Measurements from ENCODE around the gene GSK3B.
"Not testable (repeated sequence)": the region's sequence is repeated elsewhere in the genome, so short reads cannot be mapped to it uniquely, and the experiment has no call there.

GSK3B gene

DNA sequence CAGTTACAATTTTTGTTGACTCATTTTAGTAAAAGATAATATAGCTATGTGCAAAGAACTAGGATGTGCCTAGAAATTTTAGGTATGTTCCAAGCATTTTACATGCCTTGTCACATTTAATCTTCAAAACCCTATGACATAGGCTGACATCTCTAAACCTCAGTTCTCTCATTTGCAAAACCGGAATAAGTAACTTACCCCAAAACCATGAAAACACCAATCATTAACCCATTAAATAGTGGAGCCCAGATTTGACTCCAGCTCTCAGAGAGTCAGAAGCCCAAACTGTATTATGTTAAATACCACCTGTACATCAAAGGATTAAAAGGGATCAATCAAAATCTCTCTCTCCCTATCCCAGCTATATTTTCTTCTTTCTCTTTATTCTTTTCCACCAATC lies 36.6 kb downstream of the GSK3B start:
- Histone ChIP-seq H3K27ac (no peak overlapping the region), H3K4me3 (no peak overlapping the region)
- TF ChIP-seq, protein P1, sequence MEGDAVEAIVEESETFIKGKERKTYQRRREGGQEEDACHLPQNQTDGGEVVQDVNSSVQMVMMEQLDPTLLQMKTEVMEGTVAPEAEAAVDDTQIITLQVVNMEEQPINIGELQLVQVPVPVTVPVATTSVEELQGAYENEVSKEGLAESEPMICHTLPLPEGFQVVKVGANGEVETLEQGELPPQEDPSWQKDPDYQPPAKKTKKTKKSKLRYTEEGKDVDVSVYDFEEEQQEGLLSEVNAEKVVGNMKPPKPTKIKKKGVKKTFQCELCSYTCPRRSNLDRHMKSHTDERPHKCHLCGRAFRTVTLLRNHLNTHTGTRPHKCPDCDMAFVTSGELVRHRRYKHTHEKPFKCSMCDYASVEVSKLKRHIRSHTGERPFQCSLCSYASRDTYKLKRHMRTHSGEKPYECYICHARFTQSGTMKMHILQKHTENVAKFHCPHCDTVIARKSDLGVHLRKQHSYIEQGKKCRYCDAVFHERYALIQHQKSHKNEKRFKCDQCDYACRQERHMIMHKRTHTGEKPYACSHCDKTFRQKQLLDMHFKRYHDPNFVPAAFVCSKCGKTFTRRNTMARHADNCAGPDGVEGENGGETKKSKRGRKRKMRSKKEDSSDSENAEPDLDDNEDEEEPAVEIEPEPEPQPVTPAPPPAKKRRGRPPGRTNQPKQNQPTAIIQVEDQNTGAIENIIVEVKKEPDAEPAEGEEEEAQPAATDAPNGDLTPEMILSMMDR (IDR thresholded peaks at IDR 0.05) = no peak
- DNase-seq (ENCODE audit: low spot score) = no peak

DNA sequence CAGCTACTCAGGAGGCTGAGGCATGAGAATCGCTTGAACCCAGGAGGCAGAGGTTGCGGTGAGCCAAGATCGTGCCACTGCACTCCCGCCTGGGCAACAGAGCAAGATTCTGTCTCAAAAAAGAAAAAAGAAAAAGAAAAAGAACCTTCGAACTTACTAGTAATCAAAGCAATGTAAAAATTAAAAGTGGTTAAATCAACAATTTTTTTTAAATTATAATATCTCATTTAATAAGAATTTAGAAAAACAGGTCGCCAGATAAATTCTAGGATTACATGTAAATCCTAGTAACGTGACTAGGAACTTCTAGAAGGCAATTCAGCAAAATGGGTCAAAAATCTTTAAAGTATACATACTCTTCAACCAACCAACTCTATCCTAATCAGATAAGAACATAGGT lies 37.2 kb downstream of the GSK3B start:
- TF ChIP-seq, protein P1 (IDR thresholded peaks at IDR 0.05) = no peak
- no peak overlapping the region for H3K27ac ChIP-seq
- H3K4me3 ChIP-seq = no peak overlapping the region
- no peak for DNase-seq (ENCODE audit: low spot score)

DNA sequence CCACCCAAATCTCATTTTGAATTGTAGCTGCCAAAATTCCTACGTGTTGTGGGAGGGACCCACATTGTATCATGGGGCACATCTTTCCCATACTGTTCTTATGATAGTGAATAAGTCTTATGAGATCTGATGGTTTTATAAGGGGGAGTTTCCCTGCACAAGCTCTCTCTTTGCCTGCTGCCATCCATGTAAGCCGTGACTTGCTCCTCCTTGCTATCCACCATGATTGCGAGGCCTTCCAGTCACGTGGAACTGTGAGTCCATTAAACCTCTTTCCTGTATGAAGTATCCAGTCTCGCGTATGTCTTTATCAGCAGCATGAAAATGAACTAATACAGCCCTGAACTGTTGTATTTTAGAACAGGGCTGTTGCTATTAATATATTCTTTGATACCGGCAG lies 40.6 kb downstream of the GSK3B start:
- H3K27ac ChIP-seq; DNase-seq (ENCODE audit: low spot score); H3K4me3 ChIP-seq: not testable (repeated sequence)

DNA sequence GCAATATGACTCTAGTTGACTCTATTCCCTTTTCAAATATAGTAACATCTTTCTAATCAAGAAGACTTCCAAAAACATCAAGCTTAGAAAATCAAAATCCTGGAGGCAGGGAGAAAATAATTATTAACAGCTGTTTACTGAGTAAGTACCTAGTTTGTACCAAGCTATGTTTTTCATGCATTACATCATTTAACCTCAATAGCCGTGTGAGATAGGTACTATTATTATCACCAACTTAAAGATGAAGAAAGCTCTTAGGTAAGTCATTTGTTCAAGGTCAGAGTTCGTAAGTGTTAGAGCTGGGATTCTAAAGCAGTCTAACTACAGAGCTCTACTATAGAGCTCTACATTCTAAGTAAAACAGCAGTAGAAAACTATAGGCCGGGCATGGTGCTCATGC lies 41.6 kb downstream of the GSK3B start:
- Histone ChIP-seq H3K4me3 (no peak overlapping the region), H3K27ac (no peak overlapping the region)
- DNase-seq (ENCODE audit: low spot score) = no peak
- TF ChIP-seq, protein P1 (IDR thresholded peaks at IDR 0.05) = no peak

DNA sequence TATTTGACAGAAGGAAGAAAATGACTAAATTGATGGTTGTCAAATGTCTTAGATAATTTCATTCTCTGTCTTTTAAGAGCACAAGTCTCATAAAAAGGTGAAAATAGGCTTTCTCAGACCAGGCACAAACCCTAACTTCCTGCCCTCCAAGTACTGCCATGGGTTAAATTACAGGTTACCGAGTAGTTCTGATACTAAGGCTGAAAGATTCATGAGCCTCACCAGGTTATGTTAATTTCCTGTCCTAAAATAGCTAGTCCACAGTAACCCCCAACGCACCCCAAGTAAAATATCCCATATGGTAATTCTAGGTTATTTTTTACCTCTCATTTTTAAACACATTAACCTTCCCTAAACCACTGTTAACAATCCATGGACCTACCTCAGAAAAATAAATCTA lies 42.0 kb downstream of the GSK3B start:
- TF ChIP-seq, protein P1 (IDR thresholded peaks at IDR 0.05) = no peak
- DNase-seq (ENCODE audit: low spot score) = no peak
- no peak overlapping the region for H3K27ac ChIP-seq
- H3K4me3 ChIP-seq = no peak overlapping the region

DNA sequence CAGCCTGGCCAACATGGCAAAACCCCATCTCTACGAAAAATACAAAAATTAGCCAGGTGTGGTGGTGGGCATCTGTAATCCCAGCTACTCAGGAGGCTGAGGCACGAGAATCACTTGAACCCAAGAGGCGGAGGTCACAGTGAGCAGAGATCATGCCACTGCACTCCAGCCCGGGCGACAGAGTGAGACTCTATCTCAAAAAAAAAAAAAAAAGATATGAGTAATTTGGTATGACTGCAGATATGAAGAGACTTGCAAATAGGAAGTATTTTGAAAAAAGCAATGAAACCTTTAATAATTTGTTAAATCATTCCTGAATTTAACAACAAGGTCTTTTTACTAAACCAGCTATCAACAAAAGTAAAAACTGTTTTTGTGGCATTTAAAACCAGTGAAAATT lies 42.7 kb downstream of the GSK3B start:
- H3K27ac ChIP-seq; H3K4me3 ChIP-seq; DNase-seq (ENCODE audit: low spot score): not testable (repeated sequence)

DNA sequence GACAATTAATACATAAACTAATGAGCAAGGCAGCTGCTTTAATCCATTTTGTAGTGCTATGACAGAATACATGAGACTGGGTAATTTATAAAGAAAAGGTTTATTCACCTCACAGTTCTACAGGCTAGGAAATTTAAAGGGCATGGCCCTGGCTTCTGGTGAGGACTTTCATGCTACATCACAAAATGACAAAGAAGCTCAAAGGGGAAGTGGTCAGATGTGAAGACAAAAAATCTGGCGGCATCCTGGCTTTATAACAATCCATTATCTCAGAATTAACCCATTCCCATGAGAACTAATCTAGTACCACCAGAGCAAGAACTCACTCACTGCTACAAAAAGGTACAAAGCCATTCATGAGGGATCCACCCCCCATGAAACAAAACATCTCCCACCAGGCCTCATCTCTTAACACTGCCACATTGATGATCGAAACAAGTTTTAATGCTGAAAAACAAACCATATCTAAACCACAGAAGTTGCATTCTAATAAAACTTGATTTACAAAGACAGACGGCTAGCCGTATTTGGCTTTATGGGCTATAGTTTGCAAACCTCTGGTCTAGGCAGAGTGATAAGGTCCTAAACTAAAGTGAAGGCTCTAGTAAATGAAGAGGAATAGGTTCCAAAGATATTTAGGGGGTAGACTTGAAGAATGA lies 44.2 kb downstream of the GSK3B start:
- TF ChIP-seq, protein P1 (IDR thresholded peaks at IDR 0.05) = no peak
- no peak overlapping the region for H3K4me3 ChIP-seq
- H3K27ac ChIP-seq = no peak overlapping the region
- no peak for DNase-seq (ENCODE audit: low spot score)

DNA sequence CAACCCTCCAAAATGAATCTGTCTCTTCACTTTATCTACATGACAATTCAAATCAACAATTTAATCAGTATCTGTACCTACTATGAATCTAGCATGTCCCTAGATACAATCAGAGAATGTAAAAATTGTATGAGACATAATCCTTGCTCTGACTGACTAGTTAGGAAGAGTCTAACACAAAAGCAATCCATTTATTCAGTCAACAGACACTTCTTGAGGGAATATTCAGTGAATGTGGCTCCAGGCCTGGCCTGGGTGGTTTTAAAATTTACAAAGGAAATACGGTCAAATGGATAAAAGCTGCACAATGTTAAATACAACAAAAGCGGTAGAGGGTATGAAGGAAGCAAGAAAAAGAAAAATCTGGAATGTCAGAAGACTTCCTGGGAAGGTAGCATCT lies 45.2 kb downstream of the GSK3B start:
- TF ChIP-seq, protein P1 (IDR thresholded peaks at IDR 0.05) = no peak
- H3K4me3 ChIP-seq = no peak overlapping the region
- no peak overlapping the region for H3K27ac ChIP-seq
- DNase-seq (ENCODE audit: low spot score) = no peak

All from coronary artery (tissue), 2 donors.